Astrocyte (in vitro differentiated cells and primary cell): Measurements from ENCODE around the gene TP73.

ENCODE experiments used
- EZH2 ChIP-seq: IDR thresholded peaks from 2 replicates; pipeline ENCODE4 v1.6.1; 2012; ENCODE audit warnings: mild to moderate bottlenecking, low read length, inconsistent platforms; ENCODE audit not compliant: insufficient read depth
- TF ChIP-seq, protein P1 (sequence below): IDR thresholded peaks from 2 replicates; pipeline ENCODE4 v1.5.1; 2011; ENCODE audit warnings: low read depth, mild to moderate bottlenecking, inconsistent platforms, low read length, moderate library complexity; ENCODE audit not compliant: insufficient read depth

DNA sequence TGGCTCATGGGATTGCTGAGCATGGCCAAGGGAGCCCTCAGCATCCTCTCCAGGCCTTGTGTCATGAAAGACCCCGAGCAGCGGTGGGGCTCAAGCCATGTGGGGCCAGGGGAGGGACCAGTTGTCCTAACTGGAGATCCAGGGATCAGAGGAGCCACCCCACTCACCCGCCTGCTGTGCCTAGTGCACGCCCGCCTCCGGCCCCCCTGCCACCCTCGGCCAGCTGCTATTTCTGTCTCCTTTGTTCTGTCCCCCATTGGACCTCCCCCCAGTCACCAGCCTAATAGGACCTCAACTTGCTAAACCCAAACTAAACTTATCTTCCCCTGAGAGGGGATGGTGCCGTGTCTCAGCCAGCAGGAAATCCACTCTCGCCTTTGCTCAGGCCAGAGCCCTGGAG is 44.4 kb downstream of the TP73 start:
- TF ChIP-seq, protein P1, sequence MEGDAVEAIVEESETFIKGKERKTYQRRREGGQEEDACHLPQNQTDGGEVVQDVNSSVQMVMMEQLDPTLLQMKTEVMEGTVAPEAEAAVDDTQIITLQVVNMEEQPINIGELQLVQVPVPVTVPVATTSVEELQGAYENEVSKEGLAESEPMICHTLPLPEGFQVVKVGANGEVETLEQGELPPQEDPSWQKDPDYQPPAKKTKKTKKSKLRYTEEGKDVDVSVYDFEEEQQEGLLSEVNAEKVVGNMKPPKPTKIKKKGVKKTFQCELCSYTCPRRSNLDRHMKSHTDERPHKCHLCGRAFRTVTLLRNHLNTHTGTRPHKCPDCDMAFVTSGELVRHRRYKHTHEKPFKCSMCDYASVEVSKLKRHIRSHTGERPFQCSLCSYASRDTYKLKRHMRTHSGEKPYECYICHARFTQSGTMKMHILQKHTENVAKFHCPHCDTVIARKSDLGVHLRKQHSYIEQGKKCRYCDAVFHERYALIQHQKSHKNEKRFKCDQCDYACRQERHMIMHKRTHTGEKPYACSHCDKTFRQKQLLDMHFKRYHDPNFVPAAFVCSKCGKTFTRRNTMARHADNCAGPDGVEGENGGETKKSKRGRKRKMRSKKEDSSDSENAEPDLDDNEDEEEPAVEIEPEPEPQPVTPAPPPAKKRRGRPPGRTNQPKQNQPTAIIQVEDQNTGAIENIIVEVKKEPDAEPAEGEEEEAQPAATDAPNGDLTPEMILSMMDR, result no peak
- no peak for TF ChIP-seq EZH2
